GM21529 (cell line): ENCODE results near the gene FBXL13.
"Not testable (repeated sequence)": the region's sequence is repeated elsewhere in the genome, so short reads cannot be mapped to it uniquely, and the experiment has no call there.

Source experiments
- ATAC-seq: cut with Tn5 transposase; IDR thresholded peaks from one replicate; pipeline ENCODE4 v1.9.1; 2021; ENCODE audit not compliant: unreplicated experiment

FBXL13 gene

DNA sequence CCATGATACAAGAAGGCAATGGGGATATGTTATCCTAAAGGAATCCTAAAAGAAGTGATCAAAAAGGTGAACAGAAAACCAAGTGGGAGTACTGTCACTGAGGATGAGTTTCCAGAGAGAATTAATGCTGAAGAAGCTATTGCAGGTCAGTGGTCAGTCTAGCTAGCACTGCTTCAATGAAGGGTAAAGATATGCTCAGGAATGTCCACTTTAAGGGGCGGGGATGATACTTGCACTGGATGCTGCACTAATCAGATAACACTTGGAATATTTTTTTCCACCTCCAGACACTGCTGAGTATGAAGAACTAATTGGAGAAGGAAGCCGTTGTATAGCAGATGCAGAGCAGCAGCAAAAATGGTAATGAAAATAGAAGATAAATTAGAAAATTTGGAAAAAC is 86.5 kb downstream of the FBXL13 start:
- no peak for ATAC-seq

DNA sequence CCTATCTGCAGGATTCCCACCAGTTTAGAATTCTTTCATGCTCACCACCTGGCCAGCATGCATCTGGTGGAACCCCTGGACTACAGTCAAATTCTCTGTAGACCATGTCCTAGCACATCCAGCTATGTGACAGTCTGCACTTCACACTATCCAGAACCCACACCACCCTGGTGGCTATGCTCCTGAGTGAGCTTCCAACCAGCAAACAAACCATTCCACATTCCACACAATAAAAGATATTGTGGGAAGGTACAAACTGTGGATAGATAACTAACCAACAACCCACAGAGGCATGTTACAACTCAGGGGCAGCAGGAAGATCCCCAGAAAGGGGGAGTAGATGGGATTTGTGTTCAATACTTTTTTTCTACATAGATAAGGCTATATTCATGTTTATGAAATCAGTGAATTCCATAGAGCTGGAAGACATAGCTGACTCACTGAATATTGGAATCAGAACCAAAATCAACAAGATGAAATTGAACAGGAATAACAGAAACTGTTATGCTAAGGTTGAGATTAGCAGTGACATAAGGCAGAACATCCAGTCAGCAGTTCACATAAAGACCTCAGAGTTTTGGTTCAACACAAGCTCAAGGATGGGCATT is 89.3 kb downstream of the FBXL13 start:
- no peak for ATAC-seq

DNA sequence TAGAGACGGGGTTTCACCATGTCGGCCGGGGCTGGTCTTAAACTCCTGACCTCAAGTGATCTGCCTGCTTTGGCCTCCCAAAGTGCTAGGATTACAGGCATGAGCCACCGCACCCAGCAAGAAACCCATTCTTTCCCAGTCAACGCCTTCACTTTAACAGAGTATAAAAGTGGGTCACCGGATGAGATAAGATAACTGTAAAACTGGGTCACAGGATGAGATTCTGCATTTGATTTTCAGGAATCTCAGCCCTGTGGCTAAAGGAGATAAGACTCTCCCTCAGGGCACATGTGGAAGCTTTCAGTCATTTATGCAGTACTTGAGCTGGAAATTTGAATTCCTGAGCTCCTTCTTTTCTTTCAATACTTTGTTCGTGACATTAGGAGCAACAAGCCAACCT is 91.0 kb downstream of the FBXL13 start:
- ATAC-seq, result no peak

DNA sequence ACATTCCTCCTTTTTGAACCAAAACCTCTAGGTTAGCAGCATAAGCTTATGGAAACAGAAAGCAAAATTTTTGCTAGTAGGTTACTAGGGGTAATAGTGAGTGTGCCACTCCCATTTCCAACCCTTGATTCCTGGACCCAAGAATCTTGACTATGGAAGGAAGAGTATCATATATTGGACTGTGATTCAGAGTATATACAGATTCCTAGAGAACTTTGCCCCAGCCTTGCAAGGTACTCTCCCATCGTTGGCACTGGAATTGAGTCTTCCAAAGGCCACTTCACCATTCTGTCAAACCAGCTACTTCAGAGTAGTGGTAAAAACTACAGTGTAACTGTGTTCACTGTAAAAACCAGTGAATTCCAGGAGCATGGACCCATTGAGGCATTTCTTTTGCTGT is 92.4 kb downstream of the FBXL13 start:
- no peak for ATAC-seq

DNA sequence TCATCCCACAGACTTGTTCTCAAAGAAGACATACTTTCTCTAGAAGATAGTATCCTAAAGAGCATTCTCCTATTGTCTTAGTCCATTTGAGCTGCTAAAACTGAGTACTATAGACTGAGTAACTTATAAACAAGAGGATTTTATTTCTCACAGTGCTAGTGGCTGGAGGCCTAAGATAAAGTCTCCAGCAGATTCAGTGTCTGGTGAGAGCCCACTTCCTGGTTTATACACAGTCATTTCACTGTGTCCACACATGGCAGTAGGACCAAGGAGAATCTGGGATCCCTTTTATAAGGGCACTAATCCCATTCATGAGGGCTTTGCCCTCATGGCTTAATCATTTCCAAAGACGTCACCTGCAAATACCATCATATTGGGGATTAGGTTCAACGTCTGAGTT is 93.1 kb downstream of the FBXL13 start:
- ATAC-seq, result no peak

DNA sequence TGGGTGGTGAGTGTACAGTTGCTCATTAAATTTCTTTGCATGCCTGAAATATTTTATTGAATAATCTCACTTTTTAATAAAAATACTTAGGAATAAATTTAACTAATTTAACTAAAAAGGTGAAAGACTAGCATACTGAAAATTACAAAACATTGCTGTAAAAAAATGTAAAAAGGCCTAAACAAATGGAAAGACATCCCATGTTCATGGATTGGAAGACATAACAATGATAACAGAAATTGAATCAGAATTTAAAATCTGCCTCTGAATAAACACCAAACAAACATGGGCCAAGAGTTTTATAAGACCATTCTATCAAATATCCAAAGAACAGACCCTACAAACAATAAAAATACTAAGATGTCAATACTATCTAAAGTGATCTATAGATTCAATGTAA is 94.9 kb downstream of the FBXL13 start:
- ATAC-seq, result no peak

- ATAC-seq, result no peak
Observed at GRCh38 chr7:102978284-102978683, 96.3 kb downstream of the FBXL13 start.

- ATAC-seq, result not testable (repeated sequence)
Observed at GRCh38 chr7:102977586-102977985, 97.0 kb downstream of the FBXL13 start.

DNA sequence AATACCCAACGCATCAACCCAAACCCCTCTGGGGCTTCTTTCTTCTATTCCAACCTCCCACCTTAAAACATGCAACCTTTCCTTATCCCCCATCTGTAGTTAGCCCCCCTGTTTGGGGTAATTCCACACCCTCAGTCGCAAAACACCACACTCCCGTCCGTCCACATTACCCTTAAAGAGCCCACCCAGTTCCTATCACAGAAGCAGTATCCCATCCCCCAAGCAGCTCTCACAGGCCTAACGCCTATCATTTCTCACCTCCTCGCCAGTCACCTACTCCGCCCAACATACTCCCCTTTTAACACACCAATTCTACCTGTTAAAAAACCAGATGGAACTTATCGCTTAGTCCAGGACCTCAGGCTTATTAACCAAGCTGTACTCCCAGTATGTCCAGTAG is 98.1 kb downstream of the FBXL13 start:
- no peak for ATAC-seq

GRCh38 chr7:102975854-102976253 is 98.7 kb downstream of the FBXL13 start:
- no peak for ATAC-seq

GRCh38 chr7:102974366-102975236 is 100.0 kb downstream of the FBXL13 start:
- no peak for ATAC-seq

- no peak for ATAC-seq
Observed at GRCh38 chr7:102973096-102973802, 101.3 kb downstream of the FBXL13 start.

- ATAC-seq, result no peak
Observed at GRCh38 chr7:102967798-102968197, 106.8 kb downstream of the FBXL13 start.

GRCh38 chr7:102966465-102966864 is 108.1 kb downstream of the FBXL13 start:
- no peak for ATAC-seq

GRCh38 chr7:102961993-102962392 is 112.6 kb downstream of the FBXL13 start:
- not testable (repeated sequence) for ATAC-seq

DNA sequence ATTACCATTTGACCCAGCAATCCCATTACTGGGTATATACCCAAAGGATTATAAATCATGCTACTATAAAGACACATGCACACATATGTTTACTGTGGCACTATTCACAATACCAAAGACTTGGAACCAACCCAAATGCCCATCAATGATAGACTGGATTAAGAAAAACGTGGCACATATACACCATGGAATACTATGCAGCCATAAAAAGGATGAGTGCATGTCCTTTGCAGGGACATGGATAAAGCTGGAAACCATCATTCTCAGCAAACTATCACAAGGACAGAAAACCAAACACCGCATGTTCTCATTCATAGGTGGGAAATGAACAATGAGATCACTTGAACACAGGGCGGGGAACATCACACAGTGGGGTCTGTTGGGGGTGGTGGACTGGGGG is 116.6 kb downstream of the FBXL13 start:
- not testable (repeated sequence) for ATAC-seq

DNA sequence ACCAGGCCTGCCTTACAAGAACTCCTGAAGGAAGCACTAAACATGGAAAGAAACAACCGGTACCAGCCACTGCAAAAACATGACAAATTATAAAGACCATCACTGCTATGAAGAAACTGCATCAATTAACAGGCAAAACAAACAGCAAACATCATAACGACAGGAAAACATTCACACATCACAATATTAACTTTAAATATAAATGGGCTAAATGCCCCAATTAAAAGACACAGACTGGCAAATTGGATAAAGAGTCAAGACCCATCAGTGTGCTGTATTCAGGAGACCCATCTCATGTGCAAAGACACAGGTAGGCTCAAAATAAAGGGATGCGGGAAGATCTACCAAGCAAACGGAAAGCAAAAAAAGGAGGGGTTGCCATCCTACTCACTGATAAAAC is 120.2 kb downstream of the FBXL13 start:
- not testable (repeated sequence) for ATAC-seq

DNA sequence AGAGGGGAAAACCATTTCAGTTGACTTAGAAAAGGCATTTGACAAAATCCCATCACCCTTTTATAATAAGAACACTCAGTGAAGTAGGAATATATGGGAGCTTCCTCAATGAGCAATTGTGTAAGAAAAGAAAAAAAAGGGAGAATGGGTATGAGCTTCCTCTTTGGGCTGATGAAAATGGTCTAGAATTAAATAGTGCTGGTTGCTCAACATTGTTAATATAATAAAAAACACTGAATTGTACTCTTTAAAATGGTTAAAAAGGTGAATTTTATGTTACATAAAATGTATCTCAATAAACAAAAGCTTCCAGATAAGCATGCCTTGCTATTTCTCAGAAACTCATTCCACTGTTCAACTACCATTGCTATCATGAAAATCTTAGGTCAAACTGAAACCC is 121.2 kb downstream of the FBXL13 start:
- ATAC-seq, result no peak

GRCh38 chr7:102951839-102952238 is 122.8 kb downstream of the FBXL13 start:
- no peak for ATAC-seq

GRCh38 chr7:102944241-102944640 is 130.4 kb downstream of the FBXL13 start:
- ATAC-seq, result no peak

- ATAC-seq, result no peak
Observed at GRCh38 chr7:102943423-102944169, 131.0 kb downstream of the FBXL13 start.
